Measurements from ENCODE around the gene MYO5A.

DNA sequence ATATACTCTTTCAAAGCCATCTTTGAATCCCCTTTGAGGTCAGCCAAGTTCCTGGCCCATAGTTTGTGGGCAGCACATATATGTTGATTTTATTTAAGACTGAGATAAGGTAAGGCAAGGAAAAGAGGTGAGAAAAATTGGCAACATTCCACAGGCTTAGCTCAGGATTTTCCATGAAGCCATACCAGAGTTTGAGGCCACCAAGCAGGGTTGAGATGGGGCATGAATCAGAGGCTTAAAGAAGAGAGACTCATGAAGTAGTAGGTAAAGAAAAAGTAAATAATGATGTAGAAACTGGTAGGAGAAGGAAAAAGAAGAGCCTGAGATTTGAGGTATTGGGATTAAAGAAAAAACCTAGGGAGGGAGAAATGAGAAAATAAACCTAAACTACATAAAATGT, 89.2 kb downstream of the MYO5A start:
- TF ChIP-seq, protein P1, sequence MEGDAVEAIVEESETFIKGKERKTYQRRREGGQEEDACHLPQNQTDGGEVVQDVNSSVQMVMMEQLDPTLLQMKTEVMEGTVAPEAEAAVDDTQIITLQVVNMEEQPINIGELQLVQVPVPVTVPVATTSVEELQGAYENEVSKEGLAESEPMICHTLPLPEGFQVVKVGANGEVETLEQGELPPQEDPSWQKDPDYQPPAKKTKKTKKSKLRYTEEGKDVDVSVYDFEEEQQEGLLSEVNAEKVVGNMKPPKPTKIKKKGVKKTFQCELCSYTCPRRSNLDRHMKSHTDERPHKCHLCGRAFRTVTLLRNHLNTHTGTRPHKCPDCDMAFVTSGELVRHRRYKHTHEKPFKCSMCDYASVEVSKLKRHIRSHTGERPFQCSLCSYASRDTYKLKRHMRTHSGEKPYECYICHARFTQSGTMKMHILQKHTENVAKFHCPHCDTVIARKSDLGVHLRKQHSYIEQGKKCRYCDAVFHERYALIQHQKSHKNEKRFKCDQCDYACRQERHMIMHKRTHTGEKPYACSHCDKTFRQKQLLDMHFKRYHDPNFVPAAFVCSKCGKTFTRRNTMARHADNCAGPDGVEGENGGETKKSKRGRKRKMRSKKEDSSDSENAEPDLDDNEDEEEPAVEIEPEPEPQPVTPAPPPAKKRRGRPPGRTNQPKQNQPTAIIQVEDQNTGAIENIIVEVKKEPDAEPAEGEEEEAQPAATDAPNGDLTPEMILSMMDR (IDR thresholded peaks at IDR 0.05): no peak
- TF ChIP-seq POLR2A (IDR thresholded peaks at IDR 0.05): no peak
